K562 (cell line): ENCODE measurements around the gene MPL. TPM values are rescaled to one million over a fixed set of nuclear protein-coding genes. Genes with fewer than 3 reads are reported as not detected.

Experiments used
- ARID4B ChIP-seq: sonication (generic); formaldehyde crosslinking; IDR thresholded peaks from 2 replicates; pipeline ENCODE4 v1.8.0; 2022; ENCODE audit warnings: mild to moderate bottlenecking, missing genetic modification reagents
- GATA2 ChIP-seq: sonication (generic); formaldehyde crosslinking; IDR thresholded peaks from 2 replicates; pipeline ENCODE4 v1.4.0; 2020; ENCODE audit warnings: mild to moderate bottlenecking, missing genetic modification reagents
- GATAD2B ChIP-seq: fragments of 450-650 bp; IDR thresholded peaks from 2 replicates; pipeline ENCODE4 v1.6.1; 2017; ENCODE audit warnings: mild to moderate bottlenecking, borderline replicate concordance
- GTF2F1 ChIP-seq: IDR thresholded peaks from 2 replicates; pipeline ENCODE4 v1.6.1; 2011; ENCODE audit warnings: low read depth, low read length, improper control_type of control experiment
- HNRNPL ChIP-seq: fragments of 200-400 bp; formaldehyde crosslinking; IDR thresholded peaks from 2 replicates; pipeline ENCODE4 v1.6.1; 2017; ENCODE audit warnings: low read depth, mild to moderate bottlenecking, low read length
- KAT2B ChIP-seq: IDR thresholded peaks from one replicate; pipeline ENCODE4 v1.6.1; 2012; ENCODE audit warnings: low read depth, mild to moderate bottlenecking, control low read depth, inconsistent platforms, low read length, moderate library complexity
- MECOM ChIP-seq: fragments of 250-450 bp; sonication (Bioruptor Pico); IDR thresholded peaks from 2 replicates; pipeline ENCODE4 v1.8.0; 2022; ENCODE audit warnings: inconsistent platforms
- SMARCC2 ChIP-seq: fragments of 450-650 bp; IDR thresholded peaks from 2 replicates; pipeline ENCODE4 v1.6.1; 2017; ENCODE audit warnings: antibody characterized with exemption, moderate library complexity, mild to moderate bottlenecking, low read depth
- ZBTB12 ChIP-seq: fragments of 250-450 bp; sonication (Bioruptor Pico); IDR thresholded peaks from 2 replicates; pipeline ENCODE4 v1.4.0; 2020
- ZBTB17 ChIP-seq: fragments of 450-650 bp; formaldehyde crosslinking; IDR thresholded peaks from 2 replicates; pipeline ENCODE4 v1.4.0; 2020; ENCODE audit warnings: mild to moderate bottlenecking
- ZBTB8A ChIP-seq: fragments of 450-650 bp; IDR thresholded peaks from 2 replicates; pipeline ENCODE4 v1.6.1; 2018; ENCODE audit warnings: mild to moderate bottlenecking, moderate library complexity; ENCODE audit not compliant: partially characterized antibody
- ZNF224 ChIP-seq: sonication (generic); formaldehyde crosslinking; IDR thresholded peaks from 2 replicates; pipeline ENCODE4 v1.8.0; 2022; ENCODE audit warnings: mild to moderate bottlenecking, missing genetic modification reagents
- ZNF354B ChIP-seq: fragments of 250-450 bp; sonication (Bioruptor Pico); IDR thresholded peaks from 2 replicates; pipeline ENCODE4 v1.4.0; 2020
- ZNF41 ChIP-seq: fragments of 250-450 bp; sonication (Bioruptor Pico); conservative IDR thresholded peaks from 2 replicates; pipeline ENCODE4 v1.4.0; 2020; ENCODE audit warnings: mild to moderate bottlenecking
- ZNF511 ChIP-seq: sonication (generic); formaldehyde crosslinking; IDR thresholded peaks from 2 replicates; pipeline ENCODE4 v1.8.0; 2022; ENCODE audit warnings: mild to moderate bottlenecking, missing genetic modification reagents
- ZNF586 ChIP-seq: fragments of 450-650 bp; formaldehyde crosslinking; conservative IDR thresholded peaks from 2 replicates; pipeline ENCODE4 v1.4.0; 2020; ENCODE audit warnings: mild to moderate bottlenecking, moderate library complexity
- polyA plus RNA-seq, 8 experiments: library from polyadenylated mRNA; depleted of rRNA in 4 of 8; stranded (reverse) in 5 of 8; unstranded in 3 of 8; fragments of >200 nt; fragmentation: Nextera tagmentation in 2 of 8; fragmentation: Illumina TruSeq in 1 of 8; extraction: Ambion mirVana in 2 of 8; extraction: Trizol in 1 of 8; gene quantifications; 2 replicates each; pipeline versions ENCODE4 v1.2.1 to v1.2.3, GENCODE V29; 2011 to 2014; ENCODE audit warnings: inconsistent platforms in 1 of 8, missing spikeins in 1 of 8
- total RNA-seq, 7 experiments: library from RNA; depleted of rRNA in 6 of 7; stranded (reverse); fragments of >200 nt in 6 of 7; fragmentation: Illumina TruSeq in 2 of 7; extraction: Trizol in 2 of 7; gene quantifications; 2 replicates each; pipeline versions ENCODE4 v1.2.1 to v1.2.3, GENCODE V29; 2011 to 2021; ENCODE audit warnings: low replicate concordance in 1 of 7
- TF ChIP-seq, protein P1 (sequence below): fragments of 200-800 bp; sonication (Bioruptor generic); IDR thresholded peaks from 2 replicates; pipeline ENCODE4 v1.6.1; 2016; ENCODE audit warnings: missing genetic modification characterization, missing compliant biosample characterization

MPL gene
- total and polyA plus RNA-seq, 9 of the 15 experiments (the other 6 are each of a cell fraction or from before 2014, with no cell fraction given), result not detected

GRCh38 chr1:43367904-43368645, 30.5 kb downstream of the MPL start, which contains the start of gene ELOVL1 (continued):
- TF ChIP-seq ZBTB12 (peak; percentile 47; the same call in 1 of the 2 replicates), MECOM (no peak), ZNF224 (no peak), ZNF511 (peak; percentile 92), SMARCC2 (no peak), ARID4B (CRISPR knock-in tag) (peak; percentile 93), GATAD2B (peak; percentile 76), GATA2 (no peak), GTF2F1 (no peak; the same call in 1 of the 2 replicates), ZNF354B (CRISPR knock-in tag) (no peak), ZNF41 (CRISPR knock-in tag) (no peak), ZBTB8A (no peak), ZBTB17 (CRISPR knock-in tag) (peak; percentile 84), KAT2B (no peak), HNRNPL (0 out of 2 replicates have a peak, but pooled peaks have one; percentile 17), ZNF586 (CRISPR knock-in tag) (no peak)
- TF ChIP-seq, protein P1, sequence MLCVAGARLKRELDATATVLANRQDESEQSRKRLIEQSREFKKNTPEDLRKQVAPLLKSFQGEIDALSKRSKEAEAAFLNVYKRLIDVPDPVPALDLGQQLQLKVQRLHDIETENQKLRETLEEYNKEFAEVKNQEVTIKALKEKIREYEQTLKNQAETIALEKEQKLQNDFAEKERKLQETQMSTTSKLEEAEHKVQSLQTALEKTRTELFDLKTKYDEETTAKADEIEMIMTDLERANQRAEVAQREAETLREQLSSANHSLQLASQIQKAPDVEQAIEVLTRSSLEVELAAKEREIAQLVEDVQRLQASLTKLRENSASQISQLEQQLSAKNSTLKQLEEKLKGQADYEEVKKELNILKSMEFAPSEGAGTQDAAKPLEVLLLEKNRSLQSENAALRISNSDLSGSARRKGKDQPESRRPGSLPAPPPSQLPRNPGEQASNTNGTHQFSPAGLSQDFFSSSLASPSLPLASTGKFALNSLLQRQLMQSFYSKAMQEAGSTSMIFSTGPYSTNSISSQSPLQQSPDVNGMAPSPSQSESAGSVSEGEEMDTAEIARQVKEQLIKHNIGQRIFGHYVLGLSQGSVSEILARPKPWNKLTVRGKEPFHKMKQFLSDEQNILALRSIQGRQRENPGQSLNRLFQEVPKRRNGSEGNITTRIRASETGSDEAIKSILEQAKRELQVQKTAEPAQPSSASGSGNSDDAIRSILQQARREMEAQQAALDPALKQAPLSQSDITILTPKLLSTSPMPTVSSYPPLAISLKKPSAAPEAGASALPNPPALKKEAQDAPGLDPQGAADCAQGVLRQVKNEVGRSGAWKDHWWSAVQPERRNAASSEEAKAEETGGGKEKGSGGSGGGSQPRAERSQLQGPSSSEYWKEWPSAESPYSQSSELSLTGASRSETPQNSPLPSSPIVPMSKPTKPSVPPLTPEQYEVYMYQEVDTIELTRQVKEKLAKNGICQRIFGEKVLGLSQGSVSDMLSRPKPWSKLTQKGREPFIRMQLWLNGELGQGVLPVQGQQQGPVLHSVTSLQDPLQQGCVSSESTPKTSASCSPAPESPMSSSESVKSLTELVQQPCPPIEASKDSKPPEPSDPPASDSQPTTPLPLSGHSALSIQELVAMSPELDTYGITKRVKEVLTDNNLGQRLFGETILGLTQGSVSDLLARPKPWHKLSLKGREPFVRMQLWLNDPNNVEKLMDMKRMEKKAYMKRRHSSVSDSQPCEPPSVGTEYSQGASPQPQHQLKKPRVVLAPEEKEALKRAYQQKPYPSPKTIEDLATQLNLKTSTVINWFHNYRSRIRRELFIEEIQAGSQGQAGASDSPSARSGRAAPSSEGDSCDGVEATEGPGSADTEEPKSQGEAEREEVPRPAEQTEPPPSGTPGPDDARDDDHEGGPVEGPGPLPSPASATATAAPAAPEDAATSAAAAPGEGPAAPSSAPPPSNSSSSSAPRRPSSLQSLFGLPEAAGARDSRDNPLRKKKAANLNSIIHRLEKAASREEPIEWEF, result no peak
